Adipose tissue (tissue), 3 donors: ENCODE measurements around the gene POLDIP2. TPM values are rescaled to one million over a fixed set of nuclear protein-coding genes. Genes with fewer than 3 reads are reported as not detected.

ENCODE experiments used
- polyA plus RNA-seq, 3 donors: library from polyadenylated mRNA; stranded (reverse); fragments of 200-250 nt; gene quantifications; one replicate each; pipeline ENCODE4 v1.2.3, GENCODE V29; 2013
- donor health status: healthy with polysubstance abuse.
- donor health status: Bipolar disorder and iron deficiency.
- donor health status: healthy.

POLDIP2 gene
- polyA plus RNA-seq, 3 donors, result 55.1 to 89.6 (median 58.5) TPM

Other genes with a start within 250 kb of the POLDIP2 start
- 10 to 100 TPM in 1 of 3 donors, 1 to 10 TPM in 2; 3.6 to 56.1 (median 4.9) TPM for gene TMEM97, start 38.3 kb downstream of the POLDIP2 start, polyA plus RNA-seq
- gene IFT20, start 22.1 kb downstream of the POLDIP2 start, polyA plus RNA-seq, result 10 to 100 TPM; 27.9 to 67.0 (median 66.0) TPM
- gene TNFAIP1, start 21.8 kb downstream of the POLDIP2 start, polyA plus RNA-seq, result 10 to 100 TPM; 18.1 to 38.0 (median 22.9) TPM
- not detected for gene SEBOX, start 7.7 kb upstream of the POLDIP2 start, polyA plus RNA-seq
- 1 to 10 TPM; 2.1 to 6.9 (median 2.1) TPM for gene VTN, start 12.8 kb upstream of the POLDIP2 start, polyA plus RNA-seq
- 10 to 100 TPM in 1 of 3 donors, 1 to 10 TPM in 2; 3.7 to 13.1 (median 9.8) TPM for gene SARM1, start 14.2 kb upstream of the POLDIP2 start, polyA plus RNA-seq
- gene SLC46A1, start 48.7 kb upstream of the POLDIP2 start, polyA plus RNA-seq, result 1 to 10 TPM; 1.2 to 5.3 (median 3.9) TPM
- under 1 TPM in 2 of 3 donors, not detected in 1; 0.03 to 0.09 TPM for gene SLC13A2, start 116.1 kb upstream of the POLDIP2 start, polyA plus RNA-seq
- gene FOXN1, start 148.8 kb upstream of the POLDIP2 start, polyA plus RNA-seq, result under 1 TPM in 2 of 3 donors, not detected in 1; 0.01 to 0.03 TPM
- gene UNC119, start 195.1 kb upstream of the POLDIP2 start, polyA plus RNA-seq, result 10 to 100 TPM; 12.5 to 16.6 (median 15.0) TPM
- gene PIGS, start 214.0 kb upstream of the POLDIP2 start, polyA plus RNA-seq, result 10 to 100 TPM; 18.9 to 60.3 (median 24.8) TPM
- gene ALDOC, start 219.4 kb upstream of the POLDIP2 start, polyA plus RNA-seq, result 10 to 100 TPM in 2 of 3 donors, 1 to 10 TPM in 1; 5.4 to 59.0 (median 23.8) TPM
- 1 to 10 TPM; 1.5 to 3.3 (median 2.9) TPM for gene SPAG5, start 241.5 kb upstream of the POLDIP2 start, polyA plus RNA-seq